Subcutaneous adipose tissue (tissue), 4 donors: ENCODE results near the gene VIM. TPM values are rescaled to one million over a fixed set of nuclear protein-coding genes. Genes with fewer than 3 reads are reported as not detected.

Experiments used
- CTCF ChIP-seq: fragments of 450-650 bp; IDR thresholded peaks from one replicate; pipeline ENCODE4 v1.5.1; 2016; ENCODE audit warnings: low read depth, mild to moderate bottlenecking, control low read depth, antibody characterized with exemption, moderate library complexity
- total RNA-seq, 4 donors: library from RNA; depleted of rRNA; stranded (reverse); fragments of >200 nt; gene quantifications; one replicate each; pipeline ENCODE4 v1.1.0, GENCODE V29; 2016

VIM gene
- total RNA-seq, 4 donors from 2014 or later = 5,225 to 9,147 (median 6,983) TPM

GRCh38 chr10:17278607-17279240 is 50.7 kb downstream of the VIM start:
- no peak for TF ChIP-seq CTCF

GRCh38 chr10:17282311-17282710 is 54.3 kb downstream of the VIM start:
- TF ChIP-seq CTCF = no peak

GRCh38 chr10:17286562-17287550 is 58.8 kb downstream of the VIM start:
- no peak for TF ChIP-seq CTCF

Other genes starting within 250 kb of the VIM start
- gene CUBN, start 98.4 kb upstream of the VIM start, total RNA-seq = 1 to 10 TPM; 1.9 to 6.6 (median 4.8) TPM
- 1 to 10 TPM; 5.8 to 9.0 (median 8.3) TPM for gene TRDMT1, start 26.6 kb upstream of the VIM start, total RNA-seq
- gene ST8SIA6, start 226.4 kb downstream of the VIM start, total RNA-seq = 1 to 10 TPM in 2 of 4 donors, under 1 TPM in 1, not detected in 1; 0.51 to 3.0 (median 1.3) TPM